H1 (cell line): ENCODE measurements around the gene MAGI2. TPM values are rescaled to one million over a fixed set of nuclear protein-coding genes. Genes with fewer than 3 reads are reported as not detected.

Experiments
- CTCF ChIA-PET: fragments of 300-600 bp; sonication (Branson Sonifier 250); formaldehyde crosslinking; loops from one replicate; lab custom pipeline; 2021; ENCODE audit not compliant: partially characterized antibody; lab: Charles Lee
- POLR2A ChIA-PET: fragments of 300-600 bp; sonication (Branson Sonifier 250); formaldehyde crosslinking; loops from one replicate; lab custom pipeline; 2021; ENCODE audit warnings: inconsistent platforms; ENCODE audit not compliant: partially characterized antibody; lab: Charles Lee
- DNase-seq, 2 experiments: peaks; one replicate each; pipeline versions ENCODE4 v3.0.0 to v3.0.0-alpha.2; 2010 to 2022; ENCODE audit warnings: low spot score in 2 of 2, low read depth in 1 of 2, mixed read lengths in 1 of 2
- FAIRE-seq: peaks from 2 replicates; lab custom pipeline; 2011; peaks lifted over from hg19 to GRCh38; lab: Jason Lieb, UNC
- H2AFZ ChIP-seq: 2 replicates; pipeline ENCODE4 v1.8.1; 2012; ENCODE audit warnings: low read length, inconsistent platforms
- H2AK5ac ChIP-seq: 2 replicates; pipeline ENCODE4 v1.6.1; 2013; ENCODE audit warnings: low read depth, low read length
- H2BK120ac ChIP-seq: replicated peaks from 2 replicates; pipeline ENCODE3; 2013; ENCODE audit warnings: low read depth, low read length, inconsistent platforms
- H2BK12ac ChIP-seq: 2 replicates; pipeline ENCODE4 v1.6.1; 2013; ENCODE audit warnings: low read depth, low read length
- H2BK15ac ChIP-seq: 2 replicates; pipeline ENCODE4 v1.6.1; 2013; ENCODE audit warnings: low read length
- H2BK20ac ChIP-seq: 2 replicates; pipeline ENCODE4 v1.6.1; 2013; ENCODE audit warnings: low read length
- H2BK5ac ChIP-seq: 2 replicates; pipeline ENCODE4 v1.6.1; 2013; ENCODE audit warnings: low read depth, low read length
- H3K14ac ChIP-seq: 2 replicates; pipeline ENCODE4 v1.6.1; 2013; ENCODE audit warnings: inconsistent platforms; ENCODE audit not compliant: insufficient read length
- H3K18ac ChIP-seq: 2 replicates; pipeline ENCODE4 v1.6.1; 2013; ENCODE audit warnings: low read length; ENCODE audit errors: extremely low read depth
- H3K23ac ChIP-seq: 2 replicates; pipeline ENCODE4 v1.6.1; 2013; ENCODE audit warnings: inconsistent platforms; ENCODE audit not compliant: insufficient read length
- H3K23me2 ChIP-seq: 2 replicates; pipeline ENCODE4 v1.6.1; 2013; ENCODE audit warnings: low read depth, low read length
- H3K27ac ChIP-seq: 2 replicates; pipeline ENCODE4 v1.6.1; 2011; ENCODE audit warnings: low read depth, low read length, inconsistent platforms
- H3K27me3 ChIP-seq, 4 experiments: replicated peaks in 1 of 4; 1 replicate in 1 of 4; 2 replicates in 3 of 4; pipeline versions ENCODE4 v1.6.1 to v1.8.1; 2011 to 2013; ENCODE audit warnings: low read length in 3 of 4, mild to moderate bottlenecking in 3 of 4, inconsistent platforms in 2 of 4, mixed read lengths in 2 of 4, moderate library complexity in 1 of 4; ENCODE audit not compliant: control insufficient read depth in 3 of 4, insufficient read depth in 3 of 4; ENCODE audit errors: extremely low read depth in 1 of 4
- H3K36me3 ChIP-seq, 4 experiments: 2 replicates each; pipeline versions ENCODE4 v1.6.1 to v1.8.1; 2011 to 2013; ENCODE audit warnings: mild to moderate bottlenecking in 4 of 4, low read length in 3 of 4, moderate library complexity in 2 of 4, control low read depth in 1 of 4, inconsistent platforms in 1 of 4; ENCODE audit not compliant: insufficient read depth in 4 of 4, control insufficient read depth in 2 of 4
- H3K4ac ChIP-seq: replicated peaks from 2 replicates; pipeline ENCODE3; 2013; ENCODE audit warnings: low read length, low read depth, mixed read lengths, inconsistent platforms; ENCODE audit not compliant: insufficient read length
- H3K4me1 ChIP-seq, 4 experiments: replicated peaks in 1 of 4; 1 replicate in 1 of 4; 2 replicates in 3 of 4; pipeline versions ENCODE4 v1.6.1 to v1.8.1; 2011 to 2013; ENCODE audit warnings: low read length in 3 of 4, inconsistent platforms in 2 of 4, mixed read lengths in 1 of 4; ENCODE audit not compliant: insufficient read depth in 4 of 4, control insufficient read depth in 3 of 4
- H3K4me2 ChIP-seq, 2 experiments: 2 replicates each; pipeline versions ENCODE4 v1.6.1 to v1.8.1; 2011 to 2013; ENCODE audit warnings: low read depth in 2 of 2, low read length in 2 of 2, control low read depth in 1 of 2, inconsistent platforms in 1 of 2, mild to moderate bottlenecking in 1 of 2; ENCODE audit not compliant: insufficient read depth in 1 of 2
- H3K4me3 ChIP-seq, 4 experiments: fragments of 200-600, 300-600 bp in 1 of 4; sonication (generic), shearing (Covaris generic), sonication (Bioruptor Twin) in 1 of 4; 2 replicates each; pipeline versions ENCODE4 v1.5.1 to v1.8.1; 2011 to 2016; ENCODE audit warnings: low read length in 4 of 4, low read depth in 3 of 4, control low read depth in 2 of 4, inconsistent platforms in 2 of 4, mild to moderate bottlenecking in 2 of 4, mixed read lengths in 1 of 4, moderate library complexity in 1 of 4; ENCODE audit not compliant: insufficient read depth in 2 of 4; ENCODE audit errors: extremely low read depth in 1 of 4
- H3K56ac ChIP-seq: replicated peaks from 2 replicates; pipeline ENCODE3; 2013; ENCODE audit warnings: low read depth, mild to moderate bottlenecking, mixed read lengths, low read length, inconsistent platforms; ENCODE audit not compliant: insufficient read length
- H3K79me1 ChIP-seq: 2 replicates; pipeline ENCODE4 v1.6.1; 2013; ENCODE audit warnings: low read depth, low read length, control low read depth
- H3K79me2 ChIP-seq, 2 experiments: 2 replicates each; pipeline versions ENCODE4 v1.6.1 to v1.8.1; 2012 to 2013; ENCODE audit warnings: low read length in 2 of 2, mild to moderate bottlenecking in 2 of 2, inconsistent platforms in 1 of 2; ENCODE audit not compliant: insufficient read depth in 2 of 2, control insufficient read depth in 1 of 2
- H3K9ac ChIP-seq, 4 experiments: replicated peaks in 1 of 4; 1 replicate in 1 of 4; 2 replicates in 3 of 4; pipeline versions ENCODE4 v1.6.1 to v1.8.1; 2011 to 2013; ENCODE audit warnings: low read depth in 3 of 4, low read length in 3 of 4, control low read depth in 2 of 4, mild to moderate bottlenecking in 2 of 4, moderate library complexity in 2 of 4, inconsistent platforms in 1 of 4; ENCODE audit errors: extremely low read depth in 1 of 4
- H3K9me3 ChIP-seq, 2 experiments: 2 replicates each; pipeline versions ENCODE4 v1.6.1 to v1.8.1; 2012 to 2013; ENCODE audit warnings: mild to moderate bottlenecking in 2 of 2, moderate library complexity in 2 of 2, control low read depth in 1 of 2, inconsistent platforms in 1 of 2, low read depth in 1 of 2, low read length in 1 of 2, mixed read lengths in 1 of 2; ENCODE audit not compliant: insufficient read depth in 2 of 2
- H4K20me1 ChIP-seq, 2 experiments: replicated peaks in 1 of 2; 2 replicates each; pipeline versions ENCODE3 to v1.8.1; 2011 to 2013; ENCODE audit warnings: inconsistent platforms in 2 of 2, low read length in 2 of 2, mild to moderate bottlenecking in 1 of 2; ENCODE audit not compliant: insufficient read depth in 2 of 2, control insufficient read depth in 1 of 2
- H4K5ac ChIP-seq: 2 replicates; pipeline ENCODE4 v1.6.1; 2013; ENCODE audit warnings: low read length, low read depth, mixed read lengths, inconsistent platforms; ENCODE audit not compliant: insufficient read length
- H4K8ac ChIP-seq: 2 replicates; pipeline ENCODE4 v1.8.0; 2013; ENCODE audit warnings: mild to moderate bottlenecking, moderate library complexity, low read length, inconsistent platforms; ENCODE audit not compliant: insufficient read depth; ENCODE audit errors: extremely low read depth
- H4K91ac ChIP-seq: replicated peaks from 2 replicates; pipeline ENCODE3; 2013; ENCODE audit warnings: low read length, mixed read lengths, inconsistent platforms; ENCODE audit not compliant: insufficient read length
- BACH1 ChIP-seq: IDR thresholded peaks from 2 replicates; pipeline ENCODE4 v1.6.1; 2012; ENCODE audit warnings: low read length, improper control_type of control experiment
- CREB1 ChIP-seq: IDR thresholded peaks from 2 replicates; pipeline ENCODE4 v1.6.1; 2012; ENCODE audit warnings: inconsistent platforms
- EP300 ChIP-seq, 2 experiments: IDR thresholded peaks; 1 replicate in 1 of 2; 2 replicates in 1 of 2; pipeline ENCODE4 v1.6.1; 2011 to 2012; ENCODE audit warnings: low read depth in 2 of 2, low read length in 2 of 2, mild to moderate bottlenecking in 2 of 2, borderline replicate concordance in 1 of 2, inconsistent platforms in 1 of 2, moderate library complexity in 1 of 2
- EZH2 ChIP-seq: fragments of 200-600 bp; sonication (generic); IDR thresholded peaks from 2 replicates; pipeline ENCODE4 v1.7.1; 2012; ENCODE audit warnings: low read depth, mild to moderate bottlenecking, moderate library complexity, low read length, inconsistent platforms; ENCODE audit not compliant: severe bottlenecking
- FOSL1 ChIP-seq: IDR thresholded peaks from 2 replicates; pipeline ENCODE4 v1.6.1; 2011; ENCODE audit warnings: mild to moderate bottlenecking, low read depth, low read length, moderate library complexity; ENCODE audit not compliant: insufficient read depth
- HDAC2 ChIP-seq, 2 experiments: fragments of 300-600 bp in 1 of 2; sonication (generic) in 1 of 2; IDR thresholded peaks; 2 replicates each; pipeline ENCODE4 v1.6.1; 2011 to 2012; ENCODE audit warnings: low read depth in 2 of 2, low read length in 2 of 2, mild to moderate bottlenecking in 2 of 2, moderate library complexity in 2 of 2, borderline replicate concordance in 1 of 2, inconsistent platforms in 1 of 2
- KDM1A ChIP-seq: fragments of 200-600, 300-600 bp; sonication (generic); IDR thresholded peaks from 2 replicates; pipeline ENCODE4 v1.7.1; 2016; ENCODE audit warnings: mild to moderate bottlenecking, low read length, borderline replicate concordance
- POLR2AphosphoS5 ChIP-seq: IDR thresholded peaks from 2 replicates; pipeline ENCODE4 v1.6.1; 2011; ENCODE audit warnings: low read depth, low read length
- RXRA ChIP-seq: IDR thresholded peaks from 2 replicates; pipeline ENCODE4 v1.6.1; 2011; ENCODE audit warnings: low read depth, mild to moderate bottlenecking, low read length, moderate library complexity; ENCODE audit not compliant: insufficient read depth
- SIX5 ChIP-seq: IDR thresholded peaks from 2 replicates; pipeline ENCODE4 v1.6.1; 2011; ENCODE audit warnings: mild to moderate bottlenecking, low read depth, low read length
- SP2 ChIP-seq: IDR thresholded peaks from 2 replicates; pipeline ENCODE4 v1.6.1; 2012; ENCODE audit warnings: mild to moderate bottlenecking, low read length, inconsistent platforms
- SRF ChIP-seq: IDR thresholded peaks from 2 replicates; pipeline ENCODE4 v1.6.1; 2011; ENCODE audit warnings: mild to moderate bottlenecking, low read depth, low read length, moderate library complexity
- WGBS, 2 experiments: shearing (Covaris generic) in 1 of 2; methylation state at CpG; one replicate each; pipeline versions ENCODE4 v1.1.6 to v1.1.7; 2013 to 2015; ENCODE audit warnings: low lambda C conversion rate in 2 of 2, mixed read lengths in 2 of 2, inconsistent platforms in 1 of 2, low coverage in 1 of 2, missing lambda C conversion rate in 1 of 2; ENCODE audit not compliant: insufficient replicate concordance in 2 of 2, insufficient coverage in 1 of 2, insufficient read length in 1 of 2; ENCODE audit errors: extremely low coverage in 1 of 2, missing lambda C conversion rate in 1 of 2; 5-methylcytosine and 5-hydroxymethylcytosine counted together
- polyA plus RNA-seq, 7 experiments: library from polyadenylated mRNA; depleted of rRNA in 3 of 7; stranded (reverse) in 5 of 7; unstranded in 2 of 7; fragments of >200 nt in 5 of 7; fragments of 200-250 nt in 2 of 7; gene quantifications; 1 replicate in 5 of 7; 2 replicates in 1 of 7; 4 replicates in 1 of 7; pipeline versions ENCODE4 v1.2.1 to v1.2.3, GENCODE V29; 2011 to 2013; ENCODE audit warnings: missing spikeins in 2 of 7, mixed read lengths in 2 of 7
- total RNA-seq: library from RNA; stranded (reverse); fragmentation: NEBNext Ultra II Directional; extraction: Animal tissue kit (Norgen Biotek cat#: 25700); gene quantifications from 2 replicates; pipeline ENCODE4 v1.2.1, GENCODE V29; 2021
- TF ChIP-seq, protein P1 (sequence below): IDR thresholded peaks from 2 replicates; pipeline ENCODE4 v1.6.1; 2012; ENCODE audit warnings: low read length, inconsistent platforms

MAGI2 gene
- total and polyA plus RNA-seq, 2 of the 8 experiments (the other 6 are each of a cell fraction or from before 2014, with no cell fraction given) = 6.0 to 27.3 TPM

DNA sequence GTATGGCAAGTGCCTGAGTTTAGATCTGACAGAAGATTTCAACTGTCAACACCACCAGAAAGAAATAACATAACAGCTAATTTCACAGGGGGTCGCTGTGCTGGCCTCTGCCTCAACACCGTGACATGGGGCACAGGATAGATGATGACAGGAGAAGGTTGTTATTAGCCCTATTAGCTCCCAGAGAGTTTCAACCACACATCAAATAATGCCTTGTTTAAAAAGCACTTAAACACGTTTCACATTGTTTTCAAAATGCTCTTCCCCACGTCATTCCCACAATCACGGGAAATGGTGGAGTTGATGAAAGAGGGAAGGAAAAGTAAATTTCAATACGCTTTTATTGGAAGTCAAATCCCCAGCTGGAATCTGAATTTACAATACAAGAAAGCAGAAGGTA, 184.7 kb downstream of the MAGI2 start:
- POLR2A ChIA-PET = no interaction called here
- no peak overlapping the region for H4K8ac ChIP-seq
- WGBS, 2 experiments = 69% methylated on average over 6 of the region's 6 CpGs; no CpG with 5 or more reads in 1 of the 2 experiments
- TF ChIP-seq SIX5 (no peak), EZH2 (no peak), SRF (no peak), EP300 (IDR thresholded peaks at IDR 0.05; ENCODE audit: borderline replicate concordance in 1 of 2, low read depth in 2 of 2, low read length in 2 of 2) (no peak), HDAC2 (IDR thresholded peaks at IDR 0.05; ENCODE audit: borderline replicate concordance in 1 of 2, low read depth in 2 of 2, low read length in 2 of 2) (no peak), RXRA (no peak), CREB1 (no peak), BACH1 (no peak), FOSL1 (no peak), SP2 (no peak), KDM1A (no peak), POLR2AphosphoS5 (no peak)
- TF ChIP-seq, protein P1, sequence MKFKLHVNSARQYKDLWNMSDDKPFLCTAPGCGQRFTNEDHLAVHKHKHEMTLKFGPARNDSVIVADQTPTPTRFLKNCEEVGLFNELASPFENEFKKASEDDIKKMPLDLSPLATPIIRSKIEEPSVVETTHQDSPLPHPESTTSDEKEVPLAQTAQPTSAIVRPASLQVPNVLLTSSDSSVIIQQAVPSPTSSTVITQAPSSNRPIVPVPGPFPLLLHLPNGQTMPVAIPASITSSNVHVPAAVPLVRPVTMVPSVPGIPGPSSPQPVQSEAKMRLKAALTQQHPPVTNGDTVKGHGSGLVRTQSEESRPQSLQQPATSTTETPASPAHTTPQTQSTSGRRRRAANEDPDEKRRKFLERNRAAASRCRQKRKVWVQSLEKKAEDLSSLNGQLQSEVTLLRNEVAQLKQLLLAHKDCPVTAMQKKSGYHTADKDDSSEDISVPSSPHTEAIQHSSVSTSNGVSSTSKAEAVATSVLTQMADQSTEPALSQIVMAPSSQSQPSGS = no peak

More for the DNA sequence above, 184.7 kb downstream of the MAGI2 start:
- H3K27me3 ChIP-seq = no peaks in the 10 kb centered on the region
- H3K56ac ChIP-seq = no peak overlapping the region
- no peak overlapping the region for H3K27ac ChIP-seq
- H3K4ac ChIP-seq = no peak overlapping the region
- H4K20me1 ChIP-seq = no peaks in the 10 kb centered on the region
- no peak overlapping the region for H2BK5ac ChIP-seq
- H3K4me2 ChIP-seq = no peak overlapping the region
- no peaks in the 10 kb centered on the region for H3K79me1 ChIP-seq
- FAIRE-seq = no peak
- H2BK12ac ChIP-seq = no peak overlapping the region
- no peak overlapping the region for H3K18ac ChIP-seq
- no peak overlapping the region for H2BK15ac ChIP-seq
- no peak overlapping the region for H3K23ac ChIP-seq
- no peak overlapping the region for H3K14ac ChIP-seq
- no peak overlapping the region for H3K4me3 ChIP-seq
- no peak overlapping the region for H4K91ac ChIP-seq
- H3K4me1 ChIP-seq = no peaks in the 10 kb centered on the region
- no peak overlapping the region for H2BK20ac ChIP-seq
- H3K9me3 ChIP-seq = no peaks in the 10 kb centered on the region
- DNase-seq = no peak
- H3K23me2 ChIP-seq = no peaks in the 10 kb centered on the region
- CTCF ChIA-PET = interaction anchor here (0.8 to 2.5 kb wide), 5 partner anchors 10 to 761 kb away, joined by 3 to 7 read pairs (median 4); no protein-coding TSS in a partner anchor
- H4K5ac ChIP-seq = no peak overlapping the region
- H2AFZ ChIP-seq = no peak overlapping the region
- H3K36me3 ChIP-seq = no peaks in the 10 kb centered on the region
- no peak overlapping the region for H3K9ac ChIP-seq
- H2BK120ac ChIP-seq = no peak overlapping the region
- no peak overlapping the region for H2AK5ac ChIP-seq
- no peaks in the 10 kb centered on the region for H3K79me2 ChIP-seq
